PC-3 (cell line): ENCODE data around the gene EFCAB6. TPM values are rescaled to one million over a fixed set of nuclear protein-coding genes. Genes with fewer than 3 reads are reported as not detected.

Source experiments
- ATAC-seq: fragments of 200-7000 bp; cut with Tn5 transposase; 2 replicates; pipeline ENCODE4 v1.9.1; 2020; ENCODE audit warnings: mild to moderate bottlenecking, moderate library complexity
- BruUV-seq: library from RNA; stranded (reverse); fragments of 400-500 nt; replicated peaks from 2 replicates; lab custom pipeline; 2021; lab: Mats Ljungman, UMichigan
- CTCF ChIA-PET: fragments of 300-600 bp; sonication (Branson Sonifier 250); formaldehyde crosslinking; loops from one replicate; lab custom pipeline; 2022; ENCODE audit warnings: antibody characterized with exemption; lab: Charles Lee
- POLR2A ChIA-PET: fragments of 300-600 bp; sonication (Branson Sonifier 250); formaldehyde crosslinking; loops from one replicate; lab custom pipeline; 2022; ENCODE audit warnings: antibody characterized with exemption; ENCODE audit not compliant: unreplicated experiment; lab: Charles Lee
- DNase-seq: peaks from one replicate; pipeline ENCODE4 v3.0.0-alpha.2; 2015
- H2AFZ ChIP-seq: fragments of 300-600 bp; sonication (generic); 2 replicates; pipeline ENCODE4 v1.6.0; 2016; ENCODE audit warnings: antibody characterized with exemption, low read length
- H3F3A ChIP-seq: fragments of 300-600 bp; sonication (generic); one replicate; pipeline ENCODE4 v1.6.0; 2017; ENCODE audit warnings: antibody characterized with exemption, low read length, control low read depth, mild to moderate bottlenecking; ENCODE audit not compliant: unreplicated experiment
- H3K27ac ChIP-seq: fragments of 300-600 bp; sonication (generic); 2 replicates; pipeline ENCODE4 v1.5.1; 2016; ENCODE audit warnings: mild to moderate bottlenecking, low read length
- H3K27me3 ChIP-seq: fragments of 300-600 bp; sonication (generic); 2 replicates; pipeline ENCODE4 v1.6.1; 2016; ENCODE audit warnings: low read length, mixed read lengths
- H3K36me3 ChIP-seq: fragments of 300-600 bp; sonication (generic); 2 replicates; pipeline ENCODE4 v1.6.1; 2016; ENCODE audit warnings: low read depth, mixed run types, low read length, mixed read lengths
- H3K4me1 ChIP-seq: fragments of 300-600 bp; sonication (generic); 2 replicates; pipeline ENCODE4 v1.5.1; 2016; ENCODE audit warnings: low read length; ENCODE audit not compliant: insufficient read depth
- H3K4me2 ChIP-seq: fragments of 300-600 bp; sonication (generic); 2 replicates; pipeline ENCODE4 v1.6.0; 2016; ENCODE audit warnings: low read length
- H3K4me3 ChIP-seq: fragments of 300-600 bp; sonication (generic); 2 replicates; pipeline ENCODE4 v1.5.1; 2016; ENCODE audit warnings: mild to moderate bottlenecking, low read length, mixed read lengths
- H3K79me2 ChIP-seq: fragments of 300-600 bp; sonication (generic); 2 replicates; pipeline ENCODE4 v1.6.1; 2017; ENCODE audit warnings: low read length, mixed read lengths
- H3K9ac ChIP-seq: fragments of 300-600 bp; sonication (generic); 2 replicates; pipeline ENCODE4 v1.6.0; 2016; ENCODE audit warnings: mild to moderate bottlenecking, low read length
- H3K9me2 ChIP-seq: fragments of 300-600 bp; sonication (generic); replicated peaks from 2 replicates; pipeline ENCODE4 v1.6.1; 2016; ENCODE audit warnings: mixed run types, low read length, mixed read lengths
- H3K9me3 ChIP-seq: fragments of 300-600 bp; sonication (generic); 2 replicates; pipeline ENCODE4 v1.6.1; 2016; ENCODE audit warnings: low read length, mixed read lengths
- H4K20me1 ChIP-seq: fragments of 300-600 bp; sonication (generic); 2 replicates; pipeline ENCODE4 v1.6.1; 2016; ENCODE audit warnings: low read length, mixed read lengths
- EZH2 ChIP-seq: fragments of 300-600 bp; sonication (generic); IDR thresholded peaks from one replicate; pipeline ENCODE4 v1.6.1; 2017; ENCODE audit warnings: antibody characterized with exemption, mild to moderate bottlenecking, low read length; ENCODE audit not compliant: unreplicated experiment
- EZH2phosphoT487 ChIP-seq: fragments of 300-600 bp; sonication (generic); IDR thresholded peaks from 2 replicates; pipeline ENCODE4 v1.6.1; 2018; ENCODE audit warnings: mild to moderate bottlenecking, antibody characterized with exemption, low read length, borderline replicate concordance
- intact Hi-C: fragments of 100-400 bp; cut with micrococcal nuclease; formaldehyde crosslinking; loops from 2 replicates; pipeline ENCODE4 v1.9.0; 2023
- total RNA-seq: library from RNA; depleted of rRNA; stranded (reverse); fragments of >200 nt; gene quantifications from 2 replicates; pipeline ENCODE4 v1.2.3, GENCODE V29; 2014
- TF ChIP-seq, protein P1 (sequence below): fragments of 300-600 bp; sonication (generic); conservative IDR thresholded peaks from 2 replicates; pipeline ENCODE4 v1.5.1; 2017; ENCODE audit warnings: antibody characterized with exemption, low read depth, mild to moderate bottlenecking, low read length

The EFCAB6 gene
- total RNA-seq, 1 experiment from 2014 or later: 0.07 TPM

DNA sequence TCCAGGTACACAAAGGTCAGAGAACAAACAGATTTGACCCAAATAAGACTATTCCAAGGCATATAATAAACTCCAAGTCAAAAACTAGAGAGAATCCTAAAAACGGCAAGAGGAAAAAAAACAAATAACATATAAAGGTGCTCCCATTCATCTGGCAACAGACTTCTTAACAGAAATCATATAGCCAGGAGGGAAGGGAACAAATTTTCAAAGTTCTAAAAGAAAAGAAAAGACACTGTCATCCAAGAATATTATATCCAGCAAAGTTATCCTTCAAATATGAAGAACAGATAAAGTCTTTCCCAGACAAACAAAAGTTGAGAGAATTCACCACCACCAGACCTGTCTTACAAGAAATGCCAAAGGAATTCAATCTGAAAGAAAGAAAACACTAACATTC lies 11.1 kb downstream of the EFCAB6 start:
- CTCF ChIA-PET: no interaction called here
- Histone ChIP-seq H2AFZ (no peak overlapping the region), H3K9me2 (no peaks in the 10 kb centered on the region), H3K79me2 (no peaks in the 10 kb centered on the region), H4K20me1 (no peaks in the 10 kb centered on the region), H3K4me3 (no peak overlapping the region), H3K4me1 (no peaks in the 10 kb centered on the region), H3K36me3 (no peaks in the 10 kb centered on the region), H3F3A (no peaks in the 10 kb centered on the region), H3K27ac (no peak overlapping the region), H3K9me3 (no peaks in the 10 kb centered on the region), H3K4me2 (no peak overlapping the region), H3K9ac (no peak overlapping the region), H3K27me3 (0 out of 2 replicates have a peak, but pooled peaks cover 5% of the 10 kb centered on the region)
- POLR2A ChIA-PET: no interaction called here
- BruUV-seq: no TSS peak
- intact Hi-C loops: no loop called here
- TF ChIP-seq, protein P1, sequence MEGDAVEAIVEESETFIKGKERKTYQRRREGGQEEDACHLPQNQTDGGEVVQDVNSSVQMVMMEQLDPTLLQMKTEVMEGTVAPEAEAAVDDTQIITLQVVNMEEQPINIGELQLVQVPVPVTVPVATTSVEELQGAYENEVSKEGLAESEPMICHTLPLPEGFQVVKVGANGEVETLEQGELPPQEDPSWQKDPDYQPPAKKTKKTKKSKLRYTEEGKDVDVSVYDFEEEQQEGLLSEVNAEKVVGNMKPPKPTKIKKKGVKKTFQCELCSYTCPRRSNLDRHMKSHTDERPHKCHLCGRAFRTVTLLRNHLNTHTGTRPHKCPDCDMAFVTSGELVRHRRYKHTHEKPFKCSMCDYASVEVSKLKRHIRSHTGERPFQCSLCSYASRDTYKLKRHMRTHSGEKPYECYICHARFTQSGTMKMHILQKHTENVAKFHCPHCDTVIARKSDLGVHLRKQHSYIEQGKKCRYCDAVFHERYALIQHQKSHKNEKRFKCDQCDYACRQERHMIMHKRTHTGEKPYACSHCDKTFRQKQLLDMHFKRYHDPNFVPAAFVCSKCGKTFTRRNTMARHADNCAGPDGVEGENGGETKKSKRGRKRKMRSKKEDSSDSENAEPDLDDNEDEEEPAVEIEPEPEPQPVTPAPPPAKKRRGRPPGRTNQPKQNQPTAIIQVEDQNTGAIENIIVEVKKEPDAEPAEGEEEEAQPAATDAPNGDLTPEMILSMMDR: no peak
- TF ChIP-seq EZH2: no peak
- no peak for TF ChIP-seq EZH2phosphoT487
- no peak for ATAC-seq
- no peak for DNase-seq

DNA sequence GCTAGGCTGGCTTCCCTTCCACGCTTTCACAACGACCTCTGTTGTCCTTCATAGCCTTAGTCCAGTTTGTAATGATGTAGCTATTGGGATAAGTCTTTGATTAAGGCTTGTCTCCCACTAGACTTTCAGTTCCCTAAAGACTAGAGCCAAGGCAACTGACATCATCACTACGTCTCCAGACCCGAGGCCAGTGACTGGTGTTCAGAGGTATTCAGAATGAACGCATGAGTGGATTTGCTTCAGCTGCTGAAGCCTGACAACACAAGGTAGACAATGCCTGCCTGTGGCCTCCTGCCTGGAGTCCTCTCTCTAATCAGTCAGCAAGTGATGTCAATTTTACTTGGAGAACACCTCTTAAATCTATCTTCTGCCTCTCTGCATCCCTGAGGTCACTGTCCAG lies 13.6 kb downstream of the EFCAB6 start:
- ATAC-seq: no peak
- Histone ChIP-seq H3K36me3 (no peaks in the 10 kb centered on the region), H3K4me2 (no peak overlapping the region), H3K9ac (no peak overlapping the region), H3F3A (no peaks in the 10 kb centered on the region), H3K27me3 (0 out of 2 replicates have a peak, but pooled peaks cover 5% of the 10 kb centered on the region), H3K4me3 (no peak overlapping the region), H4K20me1 (no peaks in the 10 kb centered on the region), H3K27ac (no peak overlapping the region), H3K4me1 (no peaks in the 10 kb centered on the region), H3K9me3 (no peaks in the 10 kb centered on the region), H3K9me2 (no peaks in the 10 kb centered on the region), H3K79me2 (no peaks in the 10 kb centered on the region), H2AFZ (no peak overlapping the region)
- TF ChIP-seq, protein P1: no peak
- no peak for TF ChIP-seq EZH2phosphoT487
- TF ChIP-seq EZH2: no peak
- ChIA-PET CTCF (no interaction called here), POLR2A (no interaction called here)
- intact Hi-C loops: no loop called here
- no TSS peak for BruUV-seq
- DNase-seq: no peak

DNA sequence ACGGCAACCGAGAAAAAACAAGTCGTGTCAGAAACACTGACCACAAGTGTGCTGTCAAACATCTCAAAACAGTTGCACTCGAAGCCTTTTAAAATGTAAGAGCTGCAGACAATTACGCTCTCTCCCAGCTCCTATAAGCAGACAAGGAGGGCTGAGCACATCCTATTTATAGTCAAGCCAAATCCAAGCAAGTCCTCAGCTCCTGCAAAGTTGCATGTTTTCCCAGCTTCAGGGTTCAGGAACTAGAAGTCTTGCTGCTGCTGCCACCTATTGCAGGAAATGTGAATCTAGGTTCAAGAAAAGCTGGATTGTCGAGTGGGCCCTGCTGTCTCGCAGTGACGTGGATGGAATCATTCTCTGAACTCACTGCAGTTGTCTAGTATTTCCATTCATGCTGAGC lies 15.5 kb downstream of the EFCAB6 start:
- ChIA-PET CTCF (interaction anchor here (0.6 to 1.1 kb wide), 2 partner anchors 19 to 72 kb away, joined by 3 read pairs; no protein-coding TSS in a partner anchor), POLR2A (no interaction called here)
- Histone ChIP-seq H2AFZ (no peak overlapping the region), H3K27ac (no peak overlapping the region), H3K4me2 (no peak overlapping the region), H3K79me2 (no peaks in the 10 kb centered on the region), H3K27me3 (no peaks in the 10 kb centered on the region), H3K4me3 (no peak overlapping the region), H3K9me2 (no peaks in the 10 kb centered on the region), H4K20me1 (no peaks in the 10 kb centered on the region), H3K9ac (no peak overlapping the region), H3K4me1 (no peaks in the 10 kb centered on the region), H3K9me3 (no peaks in the 10 kb centered on the region), H3F3A (no peaks in the 10 kb centered on the region), H3K36me3 (no peaks in the 10 kb centered on the region)
- TF ChIP-seq EZH2 (no peak), EZH2phosphoT487 (no peak)
- TF ChIP-seq, protein P1: peak; percentile 58
- peak; percentile 35; the same call in 1 of the 2 replicates for ATAC-seq
- intact Hi-C loops: no loop called here
- BruUV-seq: no TSS peak
- DNase-seq: peak; percentile 41
